Astrocyte of the spinal cord (primary cell): ENCODE data around the gene PLA2G15.

Experiments used
- DNase-seq: peaks from one replicate; pipeline ENCODE4 v3.0.0; 2011; ENCODE audit warnings: low read depth, low spot score
- H3K4me3 ChIP-seq: 2 replicates; pipeline ENCODE4 v1.5.1; 2011; ENCODE audit warnings: low read depth, mild to moderate bottlenecking, low read length, moderate library complexity
- CTCF ChIP-seq: IDR thresholded peaks from 2 replicates; pipeline ENCODE4 v1.5.1; 2012; ENCODE audit warnings: low read depth, mild to moderate bottlenecking, low read length, inconsistent platforms
- in situ Hi-C: cut with HindIII; loops from 2 replicates; pipeline ENCODE4 v1.10.0; 2017; ENCODE audit warnings: low sequenced_read_pairs

Gene PLA2G15

GRCh38 chr16:68227850-68228553 lies 17.2 kb upstream of the PLA2G15 start:
- in situ Hi-C loops: no loop called here
- no peak overlapping the region for H3K4me3 ChIP-seq
- no peak for DNase-seq
- TF ChIP-seq CTCF: no peak

GRCh38 chr16:68228652-68229051 lies 16.5 kb upstream of the PLA2G15 start:
- no peak for TF ChIP-seq CTCF
- in situ Hi-C loops: no loop called here
- DNase-seq: no peak
- H3K4me3 ChIP-seq: no peak overlapping the region

GRCh38 chr16:68229431-68230175 lies 15.6 kb upstream of the PLA2G15 start:
- H3K4me3 ChIP-seq: no peak overlapping the region
- in situ Hi-C loops: no loop called here
- peak; percentile 67 for DNase-seq
- TF ChIP-seq CTCF: peak; percentile 90

- TF ChIP-seq CTCF: no peak
- in situ Hi-C loops: no loop called here
- no peak overlapping the region for H3K4me3 ChIP-seq
- DNase-seq: no peak
Observed at GRCh38 chr16:68230176-68230571, 15.0 kb upstream of the PLA2G15 start.

- no peak for DNase-seq
- no peak overlapping the region for H3K4me3 ChIP-seq
- in situ Hi-C loops: no loop called here
- no peak for TF ChIP-seq CTCF
Observed at GRCh38 chr16:68230956-68231355, 14.2 kb upstream of the PLA2G15 start.

GRCh38 chr16:68231384-68232136 lies 13.6 kb upstream of the PLA2G15 start:
- H3K4me3 ChIP-seq: no peak overlapping the region
- no peak for DNase-seq
- TF ChIP-seq CTCF: no peak
- in situ Hi-C loops: no loop called here
